Thymus (tissue), 11 donors: ENCODE measurements around the gene GRIK2. TPM values are rescaled to one million over a fixed set of nuclear protein-coding genes. Genes with fewer than 3 reads are reported as not detected.

ENCODE experiments used
- DNase-seq, 9 donors: peaks; one replicate each; pipeline ENCODE4 v3.0.0-alpha.2; 2013; ENCODE audit warnings: low spot score in 9 of 9, low read depth in 6 of 9, missing footprints in 1 of 9
- H3K27ac ChIP-seq, 2 donors: one replicate each; pipeline ENCODE4 v1.5.1; 2013; ENCODE audit warnings: control low read depth in 1 of 2, low read depth in 1 of 2, low read length in 1 of 2, mild to moderate bottlenecking in 1 of 2, moderate library complexity in 1 of 2
- H3K27me3 ChIP-seq, 2 donors: one replicate each; pipeline ENCODE4 v1.5.1; 2013; ENCODE audit warnings: low read length in 1 of 2; ENCODE audit not compliant: control insufficient read depth in 2 of 2, insufficient read depth in 1 of 2
- H3K36me3 ChIP-seq, 2 donors: one replicate each; pipeline ENCODE4 v1.5.1; 2013; ENCODE audit warnings: low read length in 1 of 2, mild to moderate bottlenecking in 1 of 2, moderate library complexity in 1 of 2; ENCODE audit not compliant: control insufficient read depth in 2 of 2, insufficient read depth in 2 of 2
- H3K4me1 ChIP-seq, 2 donors: one replicate each; pipeline ENCODE4 v1.5.1; 2013; ENCODE audit warnings: low read length in 2 of 2; ENCODE audit not compliant: control insufficient read depth in 2 of 2, insufficient read depth in 2 of 2
- H3K4me3 ChIP-seq, 2 donors: one replicate each; pipeline ENCODE4 v1.5.1; 2013; ENCODE audit warnings: low read length in 2 of 2, control low read depth in 1 of 2, mild to moderate bottlenecking in 1 of 2
- H3K9me3 ChIP-seq, 2 donors: one replicate each; pipeline ENCODE4 v1.5.1; 2013; ENCODE audit warnings: low read length in 1 of 2, mild to moderate bottlenecking in 1 of 2; ENCODE audit not compliant: control insufficient read depth in 2 of 2, insufficient read depth in 1 of 2
- WGBS: extraction: QIAGEN DNeasy Blood & Tissue Kit; methylation state at CpG from one replicate; pipeline ENCODE4 v1.1.7; 2013; 5-methylcytosine and 5-hydroxymethylcytosine counted together
- polyA plus RNA-seq: library from polyadenylated mRNA; stranded (reverse); fragments of 200-250 nt; gene quantifications from one replicate; pipeline ENCODE4 v1.2.3, GENCODE V29; 2013
- total RNA-seq: library from RNA; stranded (reverse); fragments of 120-200 nt; gene quantifications from one replicate; pipeline ENCODE4 v1.2.4, GENCODE V29; 2013
- donor health status: healthy.

GRIK2 gene
- total and polyA plus RNA-seq, 2 donors: under 0.01 to 0.18 TPM

GRCh38 chr6:101776919-101777350 lies 383.4 kb downstream of the GRIK2 start:
- Histone ChIP-seq H3K4me1 (no peaks in the 10 kb centered on the region), H3K36me3 (no peaks in the 10 kb centered on the region), H3K27me3 (no peaks in the 10 kb centered on the region), H3K4me3 (no peak overlapping the region), H3K27ac (no peak overlapping the region), H3K9me3 (no peaks in the 10 kb centered on the region)
- no peak for DNase-seq
- 94% methylated on average over 7 of the region's 7 CpGs for WGBS

- no peaks in the 10 kb centered on the region for H3K27me3 ChIP-seq
- H3K4me1 ChIP-seq: no peaks in the 10 kb centered on the region
- no peak for DNase-seq
- H3K9me3 ChIP-seq: no peaks in the 10 kb centered on the region
- H3K36me3 ChIP-seq: no peaks in the 10 kb centered on the region
- H3K27ac ChIP-seq: no peak overlapping the region
- 76% methylated on average over 2 of the region's 2 CpGs for WGBS
- no peak overlapping the region for H3K4me3 ChIP-seq
These were observed 384.1 kb downstream of the GRIK2 start for GRCh38 chr6:101777646-101778045.

DNA sequence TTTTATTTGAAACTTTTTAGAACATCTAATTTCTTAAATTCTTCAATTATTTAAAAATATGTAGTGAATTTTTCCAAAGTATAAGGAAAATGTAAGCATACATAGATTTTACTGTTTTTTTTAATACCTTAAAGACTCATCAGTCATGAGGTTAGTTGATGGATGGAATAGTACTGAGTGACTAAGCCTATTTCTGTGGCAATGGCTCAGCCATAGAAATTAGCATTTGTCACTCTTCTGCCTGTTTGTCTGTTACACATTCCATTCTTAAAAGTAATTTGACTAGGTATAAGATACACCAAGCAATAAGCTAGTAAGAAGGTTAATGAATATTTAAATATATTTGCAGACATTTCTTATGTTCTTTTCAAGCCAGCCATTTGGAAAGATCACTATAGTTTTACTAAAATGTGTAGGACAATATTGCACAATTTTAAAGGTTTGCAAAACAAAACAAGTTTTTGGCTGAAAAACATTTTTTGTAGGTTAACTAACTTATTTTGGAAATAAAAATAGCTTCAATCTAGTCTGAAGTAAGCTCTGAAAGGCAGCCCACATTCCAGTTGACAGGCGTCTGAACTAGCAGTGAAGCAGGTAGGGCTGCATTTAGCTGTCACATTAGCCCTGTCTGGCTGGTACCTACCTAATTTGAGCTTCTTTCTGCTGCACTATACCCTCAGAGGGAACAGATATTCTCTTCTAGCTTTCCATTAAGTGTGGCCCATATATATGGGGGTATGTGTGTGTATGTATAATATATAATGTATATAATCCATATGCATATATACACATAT lies 385.7 kb downstream of the GRIK2 start:
- no peak for DNase-seq
- no peak overlapping the region for H3K4me3 ChIP-seq
- no peaks in the 10 kb centered on the region for H3K27me3 ChIP-seq
- H3K27ac ChIP-seq: no peak overlapping the region
- 87% methylated on average over 1 of the region's 1 CpG for WGBS
- H3K9me3 ChIP-seq: peaks cover 0 to 3% of the 10 kb centered on the region in 2 donors
- no peaks in the 10 kb centered on the region for H3K4me1 ChIP-seq
- no peaks in the 10 kb centered on the region for H3K36me3 ChIP-seq

- Histone ChIP-seq H3K4me3 (no peak overlapping the region), H3K9me3 (peaks cover 0 to 4% of the 10 kb centered on the region in 2 donors), H3K27ac (no peak overlapping the region), H3K36me3 (no peaks in the 10 kb centered on the region), H3K4me1 (no peaks in the 10 kb centered on the region), H3K27me3 (no peaks in the 10 kb centered on the region)
- WGBS: 95% methylated on average over 1 of the region's 1 CpG
- DNase-seq: no peak
These were observed 389.8 kb downstream of the GRIK2 start for GRCh38 chr6:101783287-101783686.

DNA sequence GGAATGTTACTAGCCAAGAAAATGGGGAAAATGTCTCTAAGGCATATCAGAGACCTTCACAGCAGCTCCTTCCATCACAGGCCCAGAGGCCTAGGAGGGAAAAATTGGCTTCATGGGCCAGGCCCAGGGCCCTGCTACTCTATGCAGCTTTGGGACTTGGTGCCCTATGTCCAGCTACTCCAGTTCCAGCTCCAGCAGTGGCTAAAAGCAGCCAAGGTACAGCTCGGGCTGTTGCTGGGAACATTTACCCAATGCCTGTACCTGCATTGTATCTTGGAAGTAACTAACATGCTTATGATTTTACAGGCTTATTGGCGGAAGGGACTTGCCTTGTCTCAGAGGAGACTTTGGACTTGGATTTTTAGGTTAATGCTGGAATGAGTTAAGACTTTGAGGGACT lies 390.6 kb downstream of the GRIK2 start:
- Histone ChIP-seq H3K9me3 (peaks cover 0 to 4% of the 10 kb centered on the region in 2 donors), H3K27me3 (no peaks in the 10 kb centered on the region), H3K4me3 (no peak overlapping the region), H3K4me1 (no peaks in the 10 kb centered on the region), H3K36me3 (no peaks in the 10 kb centered on the region), H3K27ac (no peak overlapping the region)
- WGBS: 92% methylated on average over 2 of the region's 2 CpGs
- no peak for DNase-seq

DNA sequence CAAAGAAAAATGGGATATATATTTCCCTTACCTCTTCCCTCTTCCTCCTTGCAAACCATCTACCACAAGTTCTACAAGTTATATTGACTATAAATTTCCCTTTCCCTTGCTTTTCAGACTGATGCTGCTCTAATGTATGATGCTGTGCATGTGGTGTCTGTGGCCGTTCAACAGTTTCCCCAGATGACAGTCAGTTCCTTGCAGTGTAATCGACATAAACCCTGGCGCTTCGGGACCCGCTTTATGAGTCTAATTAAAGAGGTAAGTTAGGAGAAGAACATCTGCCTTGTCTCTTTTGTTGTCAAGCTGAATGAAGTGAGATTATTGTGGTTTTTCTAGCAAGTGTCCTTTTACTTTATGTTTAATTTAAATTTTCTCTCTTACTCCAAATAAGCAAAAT lies 406.0 kb downstream of the GRIK2 start:
- H3K36me3 ChIP-seq: no peaks in the 10 kb centered on the region
- H3K4me3 ChIP-seq: no peak overlapping the region
- no peaks in the 10 kb centered on the region for H3K27me3 ChIP-seq
- peaks cover 0 to 9% of the 10 kb centered on the region in 2 donors for H3K9me3 ChIP-seq
- no peak for DNase-seq
- 93% methylated on average over 5 of the region's 5 CpGs for WGBS
- H3K4me1 ChIP-seq: no peaks in the 10 kb centered on the region
- no peak overlapping the region for H3K27ac ChIP-seq

- Histone ChIP-seq H3K27me3 (no peaks in the 10 kb centered on the region), H3K9me3 (peaks cover 0 to under 1% of the 10 kb centered on the region in 2 donors), H3K27ac (no peak overlapping the region), H3K36me3 (no peaks in the 10 kb centered on the region), H3K4me3 (no peak overlapping the region), H3K4me1 (no peaks in the 10 kb centered on the region)
- DNase-seq: no peak
- WGBS: 81% methylated on average over 3 of the region's 3 CpGs
These were observed 407.1 kb downstream of the GRIK2 start for GRCh38 chr6:101800598-101800997.

- H3K27me3 ChIP-seq: no peaks in the 10 kb centered on the region
- DNase-seq: no peak
- no peak overlapping the region for H3K27ac ChIP-seq
- H3K4me3 ChIP-seq: no peak overlapping the region
- no peaks in the 10 kb centered on the region for H3K4me1 ChIP-seq
- WGBS: 83% methylated on average over 1 of the region's 1 CpG
- H3K9me3 ChIP-seq: no peaks in the 10 kb centered on the region
- H3K36me3 ChIP-seq: no peaks in the 10 kb centered on the region
These were observed 409.6 kb downstream of the GRIK2 start for GRCh38 chr6:101803136-101803535.

GRCh38 chr6:101806241-101806640 lies 412.7 kb downstream of the GRIK2 start:
- Histone ChIP-seq H3K4me3 (no peak overlapping the region), H3K36me3 (no peaks in the 10 kb centered on the region), H3K4me1 (no peaks in the 10 kb centered on the region), H3K9me3 (no peaks in the 10 kb centered on the region), H3K27ac (no peak overlapping the region), H3K27me3 (no peaks in the 10 kb centered on the region)
- WGBS: 88% methylated on average over 1 of the region's 1 CpG
- no peak for DNase-seq
